Measurements from ENCODE around the gene SND1.

The SND1 gene

GRCh38 chr7:128032605-128033235 lies 380.7 kb downstream of the SND1 start:
- peak; percentile 63 for DNase-seq

- no peak for DNase-seq
Measured at GRCh38 chr7:128033246-128033645, 381.3 kb downstream of the SND1 start.

GRCh38 chr7:128034825-128035224 lies 382.8 kb downstream of the SND1 start:
- DNase-seq, result no peak

- DNase-seq, result no peak
Measured at GRCh38 chr7:128035712-128036111, 383.7 kb downstream of the SND1 start.

GRCh38 chr7:128036226-128036940 lies 384.4 kb downstream of the SND1 start:
- DNase-seq, result no peak

- DNase-seq, result no peak
Measured at GRCh38 chr7:128037081-128037480, 385.1 kb downstream of the SND1 start.

- DNase-seq, result no peak
Measured at GRCh38 chr7:128037880-128038619, 386.1 kb downstream of the SND1 start.

GRCh38 chr7:128039544-128039953 lies 387.6 kb downstream of the SND1 start:
- no peak for DNase-seq

- no peak for DNase-seq
Measured at GRCh38 chr7:128040205-128040604, 388.2 kb downstream of the SND1 start.

- DNase-seq, result no peak
Measured at GRCh38 chr7:128041203-128041602, 389.2 kb downstream of the SND1 start.

GRCh38 chr7:128042012-128042411 lies 390.0 kb downstream of the SND1 start:
- DNase-seq, result no peak

GRCh38 chr7:128044064-128044463 lies 392.1 kb downstream of the SND1 start:
- DNase-seq, result no peak

- DNase-seq, result no peak
Measured at GRCh38 chr7:128045158-128045557, 393.2 kb downstream of the SND1 start.

GRCh38 chr7:128045766-128046165 lies 393.8 kb downstream of the SND1 start:
- no peak for DNase-seq

- DNase-seq, result no peak
Measured at GRCh38 chr7:128052404-128052803, 400.4 kb downstream of the SND1 start.

- no peak for DNase-seq
Measured at GRCh38 chr7:128053023-128053422, 401.0 kb downstream of the SND1 start.

- DNase-seq, result no peak
Measured at GRCh38 chr7:128053991-128054390, 402.0 kb downstream of the SND1 start.

- no peak for DNase-seq
Measured at GRCh38 chr7:128054511-128054910, 402.5 kb downstream of the SND1 start.

- DNase-seq, result no peak
Measured at GRCh38 chr7:128055637-128056036, 403.6 kb downstream of the SND1 start.

GRCh38 chr7:128056901-128057300 lies 404.9 kb downstream of the SND1 start:
- DNase-seq, result no peak

- DNase-seq, result no peak
Measured at GRCh38 chr7:128057909-128058308, 405.9 kb downstream of the SND1 start.

- no peak for DNase-seq
Measured at GRCh38 chr7:128059143-128059988, 407.4 kb downstream of the SND1 start.

GRCh38 chr7:128060018-128060417 lies 408.0 kb downstream of the SND1 start:
- DNase-seq, result no peak

Measured in activated CD8-positive, alpha-beta memory T cell treated with anti-CD3 and anti-CD28 coated beads, Interleukin-2, amount 50 U/mL, for 48 hours (primary cell).